SK-N-MC (cell line): ENCODE measurements around the gene AMMECR1.

ENCODE experiments used
- EZH2 ChIP-seq: fragments of 200-600 bp; sonication (generic); IDR thresholded peaks from one replicate; pipeline ENCODE4 v1.6.1; 2017; ENCODE audit warnings: antibody characterized with exemption
- POLR2AphosphoS5 ChIP-seq: IDR thresholded peaks from 2 replicates; pipeline ENCODE4 v1.6.1; 2012; ENCODE audit warnings: mild to moderate bottlenecking, low read depth, low read length, borderline replicate concordance

DNA sequence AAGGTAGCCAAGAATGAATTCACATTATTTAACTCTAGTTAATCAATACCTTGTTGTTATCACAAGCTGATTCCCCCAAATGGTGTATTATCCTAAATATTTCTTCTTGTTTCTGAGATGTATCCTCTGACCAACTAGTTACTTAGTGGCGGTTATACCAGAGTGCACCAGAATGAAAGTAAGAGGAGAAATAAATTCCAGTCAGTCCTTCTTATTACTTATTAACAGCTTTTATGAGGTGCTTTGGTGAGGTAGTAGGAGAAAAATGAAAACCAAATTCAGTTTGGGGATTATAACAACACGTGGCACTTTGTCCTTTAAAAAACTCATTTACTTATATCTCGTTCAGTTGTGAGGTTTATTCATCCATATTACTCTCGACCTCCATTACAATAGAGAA lies 101.9 kb downstream of the AMMECR1 start:
- no peak for TF ChIP-seq POLR2AphosphoS5
- no peak for TF ChIP-seq EZH2
